Upper lobe of left lung (tissue), 4 donors: ENCODE data around the gene SOX3.

Source experiments
- CTCF ChIP-seq, 6 experiments: fragments of 450-650 bp in 4 of 6; fragments of 200-600 bp in 2 of 6; sonication (generic) in 2 of 6; IDR thresholded peaks; one replicate each; pipeline ENCODE4 v1.5.1; 2016 to 2019; ENCODE audit warnings: antibody characterized with exemption in 6 of 6
- POLR2AphosphoS5 ChIP-seq, 2 donors: sonication (generic); formaldehyde crosslinking; IDR thresholded peaks; one replicate each; pipeline ENCODE4 v1.5.1; 2017; ENCODE audit warnings: antibody characterized with exemption in 2 of 2

GRCh38 chrX:140495739-140496138 is 9.1 kb downstream of the SOX3 start:
- TF ChIP-seq CTCF (IDR thresholded peaks at IDR 0.05), result no peak
- TF ChIP-seq POLR2AphosphoS5 (IDR thresholded peaks at IDR 0.05), result no peak
